Tongue (tissue), 2 donors: ENCODE data around the gene PCK1. TPM values are rescaled to one million over a fixed set of nuclear protein-coding genes. Genes with fewer than 3 reads are reported as not detected.

Experiments used
- DNase-seq: peaks from one replicate; pipeline ENCODE4 v3.0.0-alpha.2; 2015
- total RNA-seq: library from RNA; depleted of rRNA; stranded (reverse); fragments of >200 nt; gene quantifications from one replicate; pipeline ENCODE4 v1.2.3, GENCODE V29; 2014

The PCK1 gene
- total RNA-seq, 1 donor from 2014 or later: 0.72 TPM

- no peak for DNase-seq
These were observed 47.6 kb downstream of the PCK1 start for GRCh38 chr20:57608516-57608915.

GRCh38 chr20:57609086-57609841 lies 48.4 kb downstream of the PCK1 start:
- DNase-seq: no peak

- DNase-seq: no peak
These were observed 48.9 kb downstream of the PCK1 start for GRCh38 chr20:57609842-57610167.

GRCh38 chr20:57610261-57610952 lies 49.5 kb downstream of the PCK1 start:
- DNase-seq: no peak

GRCh38 chr20:57611586-57612311 lies 50.8 kb downstream of the PCK1 start:
- no peak for DNase-seq

GRCh38 chr20:57612436-57612835 lies 51.5 kb downstream of the PCK1 start:
- DNase-seq: no peak

- no peak for DNase-seq
These were observed 52.0 kb downstream of the PCK1 start for GRCh38 chr20:57612916-57613315.

GRCh38 chr20:57613481-57613921 lies 52.6 kb downstream of the PCK1 start:
- DNase-seq: no peak

- no peak for DNase-seq
These were observed 53.9 kb downstream of the PCK1 start for GRCh38 chr20:57614490-57615444.

- no peak for DNase-seq
These were observed 54.5 kb downstream of the PCK1 start for GRCh38 chr20:57615445-57615811.

- DNase-seq: no peak
These were observed 55.4 kb downstream of the PCK1 start for GRCh38 chr20:57616143-57616951.

- DNase-seq: no peak
These were observed 56.3 kb downstream of the PCK1 start for GRCh38 chr20:57617079-57617795.

Other genes starting within 250 kb of the PCK1 start
- gene SPO11, start 231.3 kb upstream of the PCK1 start, total RNA-seq: not detected
- 27.5 TPM for gene RAE1, start 209.9 kb upstream of the PCK1 start, total RNA-seq
- gene RBM38, start 169.7 kb upstream of the PCK1 start, total RNA-seq: 74.0 TPM
- not detected for gene CTCFL, start 36.0 kb upstream of the PCK1 start, total RNA-seq
- 0.10 TPM for gene ZBP1, start 59.3 kb downstream of the PCK1 start, total RNA-seq
- 12.1 TPM for gene PMEPA1, start 148.9 kb downstream of the PCK1 start, total RNA-seq